ENCODE results near the gene SLC43A1.

The SLC43A1 gene

GRCh38 chr11:57529012-57529411 is 13.5 kb upstream of the SLC43A1 start:
- DNase-seq (ENCODE audit: low read depth in 2 of 2), result no peak

GRCh38 chr11:57527056-57527631 is 11.6 kb upstream of the SLC43A1 start:
- peak; percentile 27 to 70 for DNase-seq (ENCODE audit: low read depth in 2 of 2)

GRCh38 chr11:57523419-57523818 is 7.9 kb upstream of the SLC43A1 start:
- DNase-seq (ENCODE audit: low read depth in 2 of 2), result no peak

GRCh38 chr11:57521116-57521515 is 5.6 kb upstream of the SLC43A1 start:
- no peak for DNase-seq (ENCODE audit: low read depth in 2 of 2)

- DNase-seq (ENCODE audit: low read depth in 2 of 2), result no peak
Observed at GRCh38 chr11:57516061-57516443, 550 bp upstream of the SLC43A1 start.

GRCh38 chr11:57514538-57515331 is 767 bp downstream of the SLC43A1 start:
- DNase-seq (ENCODE audit: low read depth in 2 of 2), result peak; percentile 28 to 56

- peak; percentile 10 to 15 for DNase-seq (ENCODE audit: low read depth in 2 of 2)
Observed at GRCh38 chr11:57513911-57514537, 1.5 kb downstream of the SLC43A1 start.

- DNase-seq (ENCODE audit: low read depth in 2 of 2), result no peak
Observed at GRCh38 chr11:57513452-57513795, 2.1 kb downstream of the SLC43A1 start.

GRCh38 chr11:57512646-57513451 is 2.7 kb downstream of the SLC43A1 start:
- no peak for DNase-seq (ENCODE audit: low read depth in 2 of 2)

- no peak for DNase-seq (ENCODE audit: low read depth in 2 of 2)
Observed at GRCh38 chr11:57511741-57512430, 3.6 kb downstream of the SLC43A1 start.

GRCh38 chr11:57508341-57509170 is 6.9 kb downstream of the SLC43A1 start:
- no peak for DNase-seq (ENCODE audit: low read depth in 2 of 2)

- DNase-seq (ENCODE audit: low read depth in 2 of 2), result no peak
Observed at GRCh38 chr11:57506522-57506921, 9.0 kb downstream of the SLC43A1 start.

- DNase-seq (ENCODE audit: low read depth in 2 of 2), result no peak
Observed at GRCh38 chr11:57504511-57504910, 11.0 kb downstream of the SLC43A1 start.

- no peak for DNase-seq (ENCODE audit: low read depth in 2 of 2)
Observed at GRCh38 chr11:57502870-57503269, 12.6 kb downstream of the SLC43A1 start.

- no peak for DNase-seq (ENCODE audit: low read depth in 2 of 2)
Observed at GRCh38 chr11:57502376-57502775, 13.1 kb downstream of the SLC43A1 start.

- DNase-seq (ENCODE audit: low read depth in 2 of 2), result no peak
Observed at GRCh38 chr11:57501953-57502352, 13.5 kb downstream of the SLC43A1 start.

GRCh38 chr11:57500926-57501325 is 14.6 kb downstream of the SLC43A1 start:
- no peak for DNase-seq (ENCODE audit: low read depth in 2 of 2)

- DNase-seq (ENCODE audit: low read depth in 2 of 2), result no peak
Observed at GRCh38 chr11:57500515-57500914, 15.0 kb downstream of the SLC43A1 start.

- DNase-seq (ENCODE audit: low read depth in 2 of 2), result no peak
Observed at GRCh38 chr11:57499983-57500461, 15.5 kb downstream of the SLC43A1 start.

- peak in 1 of 2 experiments; percentile 46 for DNase-seq (ENCODE audit: low read depth in 2 of 2)
Observed at GRCh38 chr11:57499413-57499982, 16.0 kb downstream of the SLC43A1 start.

Measured in stimulated activated CD4-positive, alpha-beta T cell treated with anti-CD3 and anti-CD28 coated beads, Interleukin-12 subunit alpha, Interleukin-12 subunit beta, amount 100 ng/mL, for 24 hours (primary cell).